Measurements from ENCODE around the gene METTL14.

The METTL14 gene

GRCh38 chr4:118743867-118744266 lies 58.7 kb downstream of the METTL14 start:
- TF ChIP-seq RARB (CRISPR knock-in tag; IDR thresholded peaks at IDR 0.05) (no peak), ISL1 (CRISPR knock-in tag; IDR thresholded peaks at IDR 0.05) (no peak), GLIS3 (CRISPR knock-in tag; IDR thresholded peaks at IDR 0.05) (no peak), BACH2 (CRISPR knock-in tag; IDR thresholded peaks at IDR 0.05; ENCODE audit: borderline replicate concordance) (no peak), OSR1 (CRISPR knock-in tag; IDR thresholded peaks at IDR 0.05) (no peak), ZFP30 (CRISPR knock-in tag; IDR thresholded peaks at IDR 0.05) (no peak), ZNF70 (CRISPR knock-in tag; IDR thresholded peaks at IDR 0.05) (no peak)
- ATAC-seq: no peak

DNA sequence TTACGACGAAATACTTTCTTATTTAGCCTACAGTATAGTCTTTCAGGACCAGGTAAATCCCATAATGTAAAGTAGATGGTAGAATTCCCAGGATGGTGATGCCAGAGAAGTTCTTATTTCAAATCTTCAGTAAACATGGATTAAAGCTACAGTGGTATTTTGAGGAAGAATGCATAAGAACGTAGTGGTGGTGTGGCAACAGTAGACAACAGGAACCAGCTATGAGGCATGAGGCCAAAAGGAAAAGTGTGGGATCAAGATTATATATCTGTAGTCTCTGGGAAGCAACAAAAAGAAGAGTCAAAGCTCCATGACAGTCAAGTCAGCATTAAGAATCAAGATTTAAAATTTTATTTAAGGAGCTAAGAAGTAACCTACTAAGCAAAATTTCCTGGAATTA lies 60.2 kb downstream of the METTL14 start:
- no peak for ATAC-seq
- TF ChIP-seq CSDC2 (CRISPR knock-in tag; IDR thresholded peaks at IDR 0.05): no peak
- TF ChIP-seq GLIS3 (CRISPR knock-in tag; IDR thresholded peaks at IDR 0.05): no peak
- TF ChIP-seq ZFP3 (CRISPR knock-in tag; IDR thresholded peaks at IDR 0.05): no peak
- TF ChIP-seq TCF4 (CRISPR knock-in tag; IDR thresholded peaks at IDR 0.05; ENCODE audit: borderline replicate concordance): no peak
- no peak for TF ChIP-seq PPARA (CRISPR knock-in tag; IDR thresholded peaks at IDR 0.05; ENCODE audit: borderline replicate concordance)
- TF ChIP-seq ARNTL (CRISPR knock-in tag; IDR thresholded peaks at IDR 0.05; ENCODE audit: borderline replicate concordance, low read depth): no peak
- TF ChIP-seq TOX (CRISPR knock-in tag; IDR thresholded peaks at IDR 0.05; ENCODE audit: borderline replicate concordance): no peak
- TF ChIP-seq CSRNP3 (CRISPR knock-in tag; IDR thresholded peaks at IDR 0.05): no peak
- no peak for TF ChIP-seq ZNF565 (CRISPR knock-in tag; conservative IDR thresholded peaks at IDR 0.05; ENCODE audit: low read depth)
- no peak for TF ChIP-seq CREB5 (CRISPR knock-in tag; IDR thresholded peaks at IDR 0.05; ENCODE audit: low read depth)
- TF ChIP-seq ISL1 (CRISPR knock-in tag; IDR thresholded peaks at IDR 0.05): no peak
- TF ChIP-seq ZC3H10 (CRISPR knock-in tag; IDR thresholded peaks at IDR 0.05): no peak
- no peak for TF ChIP-seq BACH2 (CRISPR knock-in tag; IDR thresholded peaks at IDR 0.05; ENCODE audit: borderline replicate concordance)

- no peak for ATAC-seq
- no peak for TF ChIP-seq ZNF8 (CRISPR knock-in tag; IDR thresholded peaks at IDR 0.05)
- no peak for TF ChIP-seq ZFP30 (CRISPR knock-in tag; IDR thresholded peaks at IDR 0.05)
- no peak for TF ChIP-seq CREB5 (CRISPR knock-in tag; IDR thresholded peaks at IDR 0.05; ENCODE audit: low read depth)
- no peak for TF ChIP-seq RARB (CRISPR knock-in tag; IDR thresholded peaks at IDR 0.05)
- TF ChIP-seq ISL1 (CRISPR knock-in tag; IDR thresholded peaks at IDR 0.05): no peak
- no peak for TF ChIP-seq ZNF565 (CRISPR knock-in tag; conservative IDR thresholded peaks at IDR 0.05; ENCODE audit: low read depth)
- no peak for TF ChIP-seq GLIS3 (CRISPR knock-in tag; IDR thresholded peaks at IDR 0.05)
- TF ChIP-seq PPARA (CRISPR knock-in tag; IDR thresholded peaks at IDR 0.05; ENCODE audit: borderline replicate concordance): no peak
- TF ChIP-seq, protein P1, sequence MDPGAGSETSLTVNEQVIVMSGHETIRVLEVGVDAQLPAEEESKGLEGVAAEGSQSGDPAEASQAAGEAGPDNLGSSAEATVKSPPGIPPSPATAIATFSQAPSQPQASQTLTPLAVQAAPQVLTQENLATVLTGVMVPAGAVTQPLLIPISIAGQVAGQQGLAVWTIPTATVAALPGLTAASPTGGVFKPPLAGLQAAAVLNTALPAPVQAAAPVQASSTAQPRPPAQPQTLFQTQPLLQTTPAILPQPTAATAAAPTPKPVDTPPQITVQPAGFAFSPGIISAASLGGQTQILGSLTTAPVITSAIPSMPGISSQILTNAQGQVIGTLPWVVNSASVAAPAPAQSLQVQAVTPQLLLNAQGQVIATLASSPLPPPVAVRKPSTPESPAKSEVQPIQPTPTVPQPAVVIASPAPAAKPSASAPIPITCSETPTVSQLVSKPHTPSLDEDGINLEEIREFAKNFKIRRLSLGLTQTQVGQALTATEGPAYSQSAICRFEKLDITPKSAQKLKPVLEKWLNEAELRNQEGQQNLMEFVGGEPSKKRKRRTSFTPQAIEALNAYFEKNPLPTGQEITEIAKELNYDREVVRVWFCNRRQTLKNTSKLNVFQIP (CRISPR knock-in tag; IDR thresholded peaks at IDR 0.05; ENCODE audit: borderline replicate concordance, low read depth): no peak
- no peak for TF ChIP-seq ZFP3 (CRISPR knock-in tag; IDR thresholded peaks at IDR 0.05)
- TF ChIP-seq ZC3H10 (CRISPR knock-in tag; IDR thresholded peaks at IDR 0.05): no peak
- no peak for TF ChIP-seq OSR1 (CRISPR knock-in tag; IDR thresholded peaks at IDR 0.05)
- TF ChIP-seq TCF4 (CRISPR knock-in tag; IDR thresholded peaks at IDR 0.05; ENCODE audit: borderline replicate concordance): no peak
- TF ChIP-seq ESRRG (CRISPR knock-in tag; IDR thresholded peaks at IDR 0.05): no peak
- no peak for TF ChIP-seq ZNF70 (CRISPR knock-in tag; IDR thresholded peaks at IDR 0.05)
These were observed 61.2 kb downstream of the METTL14 start for GRCh38 chr4:118746251-118746919.

- TF ChIP-seq CREB5 (CRISPR knock-in tag; IDR thresholded peaks at IDR 0.05; ENCODE audit: low read depth): no peak
- no peak for ATAC-seq
These were observed 64.3 kb downstream of the METTL14 start for GRCh38 chr4:118749347-118749988.

Data from SK-N-SH treated with all-trans-retinoic acid at 6 μM for 48 hours (cell line).